Endothelial cell of umbilical vein (primary cell): Measurements from ENCODE around the gene ASTN1.

Experiments used
- EZH2 ChIP-seq: IDR thresholded peaks from 2 replicates; pipeline ENCODE4 v1.6.1; 2012; ENCODE audit warnings: borderline replicate concordance, low read depth, mild to moderate bottlenecking, moderate library complexity, low read length, inconsistent platforms; ENCODE audit not compliant: severe bottlenecking
- FOS ChIP-seq: IDR thresholded peaks from 2 replicates; pipeline ENCODE4 v1.6.1; 2011; ENCODE audit warnings: mild to moderate bottlenecking, low read length, moderate library complexity, borderline replicate concordance; ENCODE audit not compliant: insufficient read depth
- GATA2 ChIP-seq: IDR thresholded peaks from 2 replicates; pipeline ENCODE4 v1.7.0; 2011; ENCODE audit warnings: low read depth, mild to moderate bottlenecking, moderate library complexity, mixed read lengths, low read length; ENCODE audit not compliant: insufficient read length, insufficient read depth
- MYC ChIP-seq: IDR thresholded peaks from one replicate; pipeline ENCODE4 v1.6.1; 2011; ENCODE audit warnings: mild to moderate bottlenecking, low read depth, low read length
- POLR2A ChIP-seq: IDR thresholded peaks from 2 replicates; pipeline ENCODE4 v1.6.1; 2012; ENCODE audit warnings: low read depth, mild to moderate bottlenecking, control low read depth, low read length
- POLR2AphosphoS5 ChIP-seq: IDR thresholded peaks from 2 replicates; pipeline ENCODE4 v1.6.1; 2012; ENCODE audit warnings: low read depth, mild to moderate bottlenecking, control low read depth, low read length, moderate library complexity; ENCODE audit not compliant: insufficient read depth
- TF ChIP-seq, protein P1 (sequence below), 2 donors: IDR thresholded peaks; 1 replicate in 1 of 2; 2 replicates in 1 of 2; pipeline ENCODE4 v1.5.1; 2011; ENCODE audit warnings: low read length in 2 of 2, mild to moderate bottlenecking in 2 of 2, moderate library complexity in 2 of 2, control low read depth in 1 of 2, inconsistent platforms in 1 of 2, low read depth in 1 of 2; ENCODE audit not compliant: insufficient read depth in 1 of 2; ENCODE audit errors: extremely low read depth in 1 of 2
- TF ChIP-seq, protein P2 (sequence below): IDR thresholded peaks from 2 replicates; pipeline ENCODE4 v1.6.1; 2011; ENCODE audit not compliant: insufficient read depth, insufficient read length

DNA sequence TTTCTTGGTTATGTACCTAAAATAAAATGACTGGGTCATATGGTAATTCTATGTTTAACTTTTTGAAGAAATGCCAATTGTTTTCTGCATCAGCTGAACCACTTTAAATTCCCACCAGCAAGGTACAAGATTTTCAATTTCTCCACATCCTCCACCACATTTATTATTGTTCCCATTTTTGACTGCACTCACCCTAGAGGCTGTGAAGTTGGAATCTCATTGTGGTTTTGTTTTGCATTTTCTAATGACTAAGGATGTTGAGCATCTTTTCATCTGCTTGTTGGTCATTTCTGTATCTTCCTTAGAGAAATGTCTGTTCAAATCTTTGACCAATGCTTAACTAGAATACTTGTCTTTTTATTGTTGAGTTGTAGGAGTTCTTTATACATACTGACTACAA, 72.5 kb downstream of the ASTN1 start:
- TF ChIP-seq, protein P1, sequence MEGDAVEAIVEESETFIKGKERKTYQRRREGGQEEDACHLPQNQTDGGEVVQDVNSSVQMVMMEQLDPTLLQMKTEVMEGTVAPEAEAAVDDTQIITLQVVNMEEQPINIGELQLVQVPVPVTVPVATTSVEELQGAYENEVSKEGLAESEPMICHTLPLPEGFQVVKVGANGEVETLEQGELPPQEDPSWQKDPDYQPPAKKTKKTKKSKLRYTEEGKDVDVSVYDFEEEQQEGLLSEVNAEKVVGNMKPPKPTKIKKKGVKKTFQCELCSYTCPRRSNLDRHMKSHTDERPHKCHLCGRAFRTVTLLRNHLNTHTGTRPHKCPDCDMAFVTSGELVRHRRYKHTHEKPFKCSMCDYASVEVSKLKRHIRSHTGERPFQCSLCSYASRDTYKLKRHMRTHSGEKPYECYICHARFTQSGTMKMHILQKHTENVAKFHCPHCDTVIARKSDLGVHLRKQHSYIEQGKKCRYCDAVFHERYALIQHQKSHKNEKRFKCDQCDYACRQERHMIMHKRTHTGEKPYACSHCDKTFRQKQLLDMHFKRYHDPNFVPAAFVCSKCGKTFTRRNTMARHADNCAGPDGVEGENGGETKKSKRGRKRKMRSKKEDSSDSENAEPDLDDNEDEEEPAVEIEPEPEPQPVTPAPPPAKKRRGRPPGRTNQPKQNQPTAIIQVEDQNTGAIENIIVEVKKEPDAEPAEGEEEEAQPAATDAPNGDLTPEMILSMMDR (IDR thresholded peaks at IDR 0.05; ENCODE audit: extremely low read depth in 1 of 2, insufficient read depth in 1 of 2, low read depth in 1 of 2, low read length in 2 of 2), result no peak
- TF ChIP-seq, protein P2, sequence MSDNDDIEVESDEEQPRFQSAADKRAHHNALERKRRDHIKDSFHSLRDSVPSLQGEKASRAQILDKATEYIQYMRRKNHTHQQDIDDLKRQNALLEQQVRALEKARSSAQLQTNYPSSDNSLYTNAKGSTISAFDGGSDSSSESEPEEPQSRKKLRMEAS, result no peak
- no peak for TF ChIP-seq EZH2
- TF ChIP-seq POLR2AphosphoS5, result no peak
- TF ChIP-seq POLR2A, result no peak
- TF ChIP-seq MYC, result no peak
- TF ChIP-seq FOS, result no peak
- no peak for TF ChIP-seq GATA2
